H1 (cell line): ENCODE measurements around the gene TTC24. TPM values are rescaled to one million over a fixed set of nuclear protein-coding genes. Genes with fewer than 3 reads are reported as not detected.

Experiments used
- CTCF ChIA-PET: fragments of 300-600 bp; sonication (Branson Sonifier 250); formaldehyde crosslinking; loops from one replicate; lab custom pipeline; 2021; ENCODE audit not compliant: partially characterized antibody; lab: Charles Lee
- POLR2A ChIA-PET: fragments of 300-600 bp; sonication (Branson Sonifier 250); formaldehyde crosslinking; loops from one replicate; lab custom pipeline; 2021; ENCODE audit warnings: inconsistent platforms; ENCODE audit not compliant: partially characterized antibody; lab: Charles Lee
- DNase-seq, 2 experiments: peaks; one replicate each; pipeline versions ENCODE4 v3.0.0 to v3.0.0-alpha.2; 2010 to 2022; ENCODE audit warnings: low spot score in 2 of 2, low read depth in 1 of 2, mixed read lengths in 1 of 2
- FAIRE-seq: peaks from 2 replicates; lab custom pipeline; 2011; peaks lifted over from hg19 to GRCh38; lab: Jason Lieb, UNC
- H2AFZ ChIP-seq: 2 replicates; pipeline ENCODE4 v1.8.1; 2012; ENCODE audit warnings: low read length, inconsistent platforms
- H2AK5ac ChIP-seq: 2 replicates; pipeline ENCODE4 v1.6.1; 2013; ENCODE audit warnings: low read depth, low read length
- H2BK120ac ChIP-seq: replicated peaks from 2 replicates; pipeline ENCODE3; 2013; ENCODE audit warnings: low read depth, low read length, inconsistent platforms
- H2BK12ac ChIP-seq: 2 replicates; pipeline ENCODE4 v1.6.1; 2013; ENCODE audit warnings: low read depth, low read length
- H2BK15ac ChIP-seq: 2 replicates; pipeline ENCODE4 v1.6.1; 2013; ENCODE audit warnings: low read length
- H2BK20ac ChIP-seq: 2 replicates; pipeline ENCODE4 v1.6.1; 2013; ENCODE audit warnings: low read length
- H2BK5ac ChIP-seq: 2 replicates; pipeline ENCODE4 v1.6.1; 2013; ENCODE audit warnings: low read depth, low read length
- H3K14ac ChIP-seq: 2 replicates; pipeline ENCODE4 v1.6.1; 2013; ENCODE audit warnings: inconsistent platforms; ENCODE audit not compliant: insufficient read length
- H3K18ac ChIP-seq: 2 replicates; pipeline ENCODE4 v1.6.1; 2013; ENCODE audit warnings: low read length; ENCODE audit errors: extremely low read depth
- H3K23ac ChIP-seq: 2 replicates; pipeline ENCODE4 v1.6.1; 2013; ENCODE audit warnings: inconsistent platforms; ENCODE audit not compliant: insufficient read length
- H3K23me2 ChIP-seq: 2 replicates; pipeline ENCODE4 v1.6.1; 2013; ENCODE audit warnings: low read depth, low read length
- H3K27ac ChIP-seq: 2 replicates; pipeline ENCODE4 v1.6.1; 2011; ENCODE audit warnings: low read depth, low read length, inconsistent platforms
- H3K27me3 ChIP-seq, 4 experiments: replicated peaks in 1 of 4; 1 replicate in 1 of 4; 2 replicates in 3 of 4; pipeline versions ENCODE4 v1.6.1 to v1.8.1; 2011 to 2013; ENCODE audit warnings: low read length in 3 of 4, mild to moderate bottlenecking in 3 of 4, inconsistent platforms in 2 of 4, mixed read lengths in 2 of 4, moderate library complexity in 1 of 4; ENCODE audit not compliant: control insufficient read depth in 3 of 4, insufficient read depth in 3 of 4; ENCODE audit errors: extremely low read depth in 1 of 4
- H3K36me3 ChIP-seq, 4 experiments: 2 replicates each; pipeline versions ENCODE4 v1.6.1 to v1.8.1; 2011 to 2013; ENCODE audit warnings: mild to moderate bottlenecking in 4 of 4, low read length in 3 of 4, moderate library complexity in 2 of 4, control low read depth in 1 of 4, inconsistent platforms in 1 of 4; ENCODE audit not compliant: insufficient read depth in 4 of 4, control insufficient read depth in 2 of 4
- H3K4ac ChIP-seq: replicated peaks from 2 replicates; pipeline ENCODE3; 2013; ENCODE audit warnings: low read length, low read depth, mixed read lengths, inconsistent platforms; ENCODE audit not compliant: insufficient read length
- H3K4me1 ChIP-seq, 4 experiments: replicated peaks in 1 of 4; 1 replicate in 1 of 4; 2 replicates in 3 of 4; pipeline versions ENCODE4 v1.6.1 to v1.8.1; 2011 to 2013; ENCODE audit warnings: low read length in 3 of 4, inconsistent platforms in 2 of 4, mixed read lengths in 1 of 4; ENCODE audit not compliant: insufficient read depth in 4 of 4, control insufficient read depth in 3 of 4
- H3K4me2 ChIP-seq, 2 experiments: 2 replicates each; pipeline versions ENCODE4 v1.6.1 to v1.8.1; 2011 to 2013; ENCODE audit warnings: low read depth in 2 of 2, low read length in 2 of 2, control low read depth in 1 of 2, inconsistent platforms in 1 of 2, mild to moderate bottlenecking in 1 of 2; ENCODE audit not compliant: insufficient read depth in 1 of 2
- H3K4me3 ChIP-seq, 4 experiments: fragments of 200-600, 300-600 bp in 1 of 4; sonication (generic), shearing (Covaris generic), sonication (Bioruptor Twin) in 1 of 4; 2 replicates each; pipeline versions ENCODE4 v1.5.1 to v1.8.1; 2011 to 2016; ENCODE audit warnings: low read length in 4 of 4, low read depth in 3 of 4, control low read depth in 2 of 4, inconsistent platforms in 2 of 4, mild to moderate bottlenecking in 2 of 4, mixed read lengths in 1 of 4, moderate library complexity in 1 of 4; ENCODE audit not compliant: insufficient read depth in 2 of 4; ENCODE audit errors: extremely low read depth in 1 of 4
- H3K56ac ChIP-seq: replicated peaks from 2 replicates; pipeline ENCODE3; 2013; ENCODE audit warnings: low read depth, mild to moderate bottlenecking, mixed read lengths, low read length, inconsistent platforms; ENCODE audit not compliant: insufficient read length
- H3K79me1 ChIP-seq: 2 replicates; pipeline ENCODE4 v1.6.1; 2013; ENCODE audit warnings: low read depth, low read length, control low read depth
- H3K79me2 ChIP-seq, 2 experiments: 2 replicates each; pipeline versions ENCODE4 v1.6.1 to v1.8.1; 2012 to 2013; ENCODE audit warnings: low read length in 2 of 2, mild to moderate bottlenecking in 2 of 2, inconsistent platforms in 1 of 2; ENCODE audit not compliant: insufficient read depth in 2 of 2, control insufficient read depth in 1 of 2
- H3K9ac ChIP-seq, 4 experiments: replicated peaks in 1 of 4; 1 replicate in 1 of 4; 2 replicates in 3 of 4; pipeline versions ENCODE4 v1.6.1 to v1.8.1; 2011 to 2013; ENCODE audit warnings: low read depth in 3 of 4, low read length in 3 of 4, control low read depth in 2 of 4, mild to moderate bottlenecking in 2 of 4, moderate library complexity in 2 of 4, inconsistent platforms in 1 of 4; ENCODE audit errors: extremely low read depth in 1 of 4
- H3K9me3 ChIP-seq, 2 experiments: 2 replicates each; pipeline versions ENCODE4 v1.6.1 to v1.8.1; 2012 to 2013; ENCODE audit warnings: mild to moderate bottlenecking in 2 of 2, moderate library complexity in 2 of 2, control low read depth in 1 of 2, inconsistent platforms in 1 of 2, low read depth in 1 of 2, low read length in 1 of 2, mixed read lengths in 1 of 2; ENCODE audit not compliant: insufficient read depth in 2 of 2
- H4K20me1 ChIP-seq, 2 experiments: replicated peaks in 1 of 2; 2 replicates each; pipeline versions ENCODE3 to v1.8.1; 2011 to 2013; ENCODE audit warnings: inconsistent platforms in 2 of 2, low read length in 2 of 2, mild to moderate bottlenecking in 1 of 2; ENCODE audit not compliant: insufficient read depth in 2 of 2, control insufficient read depth in 1 of 2
- H4K5ac ChIP-seq: 2 replicates; pipeline ENCODE4 v1.6.1; 2013; ENCODE audit warnings: low read length, low read depth, mixed read lengths, inconsistent platforms; ENCODE audit not compliant: insufficient read length
- H4K8ac ChIP-seq: 2 replicates; pipeline ENCODE4 v1.8.0; 2013; ENCODE audit warnings: mild to moderate bottlenecking, moderate library complexity, low read length, inconsistent platforms; ENCODE audit not compliant: insufficient read depth; ENCODE audit errors: extremely low read depth
- H4K91ac ChIP-seq: replicated peaks from 2 replicates; pipeline ENCODE3; 2013; ENCODE audit warnings: low read length, mixed read lengths, inconsistent platforms; ENCODE audit not compliant: insufficient read length
- BACH1 ChIP-seq: IDR thresholded peaks from 2 replicates; pipeline ENCODE4 v1.6.1; 2012; ENCODE audit warnings: low read length, improper control_type of control experiment
- BRCA1 ChIP-seq: IDR thresholded peaks from 2 replicates; pipeline ENCODE4 v1.6.1; 2012; ENCODE audit warnings: low read depth, low read length, improper control_type of control experiment
- CBX5 ChIP-seq: fragments of 300-800, 300-1000 bp; sonication (generic); IDR thresholded peaks from 2 replicates; pipeline ENCODE4 v1.7.1; 2016; ENCODE audit warnings: antibody characterized with exemption, low read length, low read depth
- CBX8 ChIP-seq: fragments of 300-800, 300-1000 bp; sonication (generic); IDR thresholded peaks from 2 replicates; pipeline ENCODE4 v1.7.1; 2016; ENCODE audit warnings: low read depth, low read length, borderline replicate concordance
- CREB1 ChIP-seq: IDR thresholded peaks from 2 replicates; pipeline ENCODE4 v1.6.1; 2012; ENCODE audit warnings: inconsistent platforms
- EGR1 ChIP-seq: IDR thresholded peaks from 2 replicates; pipeline ENCODE4 v1.6.1; 2011; ENCODE audit warnings: low read depth, low read length, borderline replicate concordance
- GABPA ChIP-seq: IDR thresholded peaks from 2 replicates; pipeline ENCODE4 v1.6.1; 2011; ENCODE audit warnings: mild to moderate bottlenecking, low read length, moderate library complexity, borderline replicate concordance; ENCODE audit not compliant: insufficient read depth
- KDM4A ChIP-seq: IDR thresholded peaks from one replicate; pipeline ENCODE4 v1.7.1; 2012; ENCODE audit warnings: low read depth, mild to moderate bottlenecking, moderate library complexity, low read length, inconsistent platforms; ENCODE audit not compliant: severe bottlenecking
- KDM5A ChIP-seq: fragments of 200-600 bp; IDR thresholded peaks from 2 replicates; pipeline ENCODE4 v1.7.1; 2012; ENCODE audit warnings: mild to moderate bottlenecking, low read length, inconsistent platforms, mixed read lengths
- SAP30 ChIP-seq: fragments of 300-600 bp; sonication (generic); IDR thresholded peaks from 2 replicates; pipeline ENCODE4 v1.7.1; 2012; ENCODE audit warnings: low read length, moderate library complexity, mild to moderate bottlenecking, inconsistent platforms; ENCODE audit not compliant: insufficient read depth, insufficient replicate concordance
- SIRT6 ChIP-seq: IDR thresholded peaks from one replicate; pipeline ENCODE4 v1.7.1; 2012; ENCODE audit warnings: low read length, inconsistent platforms
- TAF1 ChIP-seq: IDR thresholded peaks from 2 replicates; pipeline ENCODE4 v1.6.1; 2011; ENCODE audit warnings: mild to moderate bottlenecking, low read depth, low read length
- TCF12 ChIP-seq: IDR thresholded peaks from 2 replicates; pipeline ENCODE4 v1.6.1; 2011; ENCODE audit warnings: low read depth, mild to moderate bottlenecking, low read length
- YY1 ChIP-seq: IDR thresholded peaks from 2 replicates; pipeline ENCODE4 v1.6.1; 2011; ENCODE audit warnings: low read depth, mild to moderate bottlenecking, low read length
- ZNF274 ChIP-seq: IDR thresholded peaks from 2 replicates; pipeline ENCODE4 v1.7.0; 2012; ENCODE audit warnings: low read length, borderline replicate concordance; ENCODE audit errors: extremely low read depth
- WGBS, 2 experiments: shearing (Covaris generic) in 1 of 2; methylation state at CpG; one replicate each; pipeline versions ENCODE4 v1.1.6 to v1.1.7; 2013 to 2015; ENCODE audit warnings: low lambda C conversion rate in 2 of 2, mixed read lengths in 2 of 2, inconsistent platforms in 1 of 2, low coverage in 1 of 2, missing lambda C conversion rate in 1 of 2; ENCODE audit not compliant: insufficient replicate concordance in 2 of 2, insufficient coverage in 1 of 2, insufficient read length in 1 of 2; ENCODE audit errors: extremely low coverage in 1 of 2, missing lambda C conversion rate in 1 of 2; 5-methylcytosine and 5-hydroxymethylcytosine counted together
- polyA plus RNA-seq, 7 experiments: library from polyadenylated mRNA; depleted of rRNA in 3 of 7; stranded (reverse) in 5 of 7; unstranded in 2 of 7; fragments of >200 nt in 5 of 7; fragments of 200-250 nt in 2 of 7; gene quantifications; 1 replicate in 5 of 7; 2 replicates in 1 of 7; 4 replicates in 1 of 7; pipeline versions ENCODE4 v1.2.1 to v1.2.3, GENCODE V29; 2011 to 2013; ENCODE audit warnings: missing spikeins in 2 of 7, mixed read lengths in 2 of 7
- total RNA-seq: library from RNA; stranded (reverse); fragmentation: NEBNext Ultra II Directional; extraction: Animal tissue kit (Norgen Biotek cat#: 25700); gene quantifications from 2 replicates; pipeline ENCODE4 v1.2.1, GENCODE V29; 2021

TTC24 gene
- total and polyA plus RNA-seq, 2 of the 8 experiments (the other 6 are each of a cell fraction or from before 2014, with no cell fraction given) = 0.08 TPM; not detected in 1

DNA sequence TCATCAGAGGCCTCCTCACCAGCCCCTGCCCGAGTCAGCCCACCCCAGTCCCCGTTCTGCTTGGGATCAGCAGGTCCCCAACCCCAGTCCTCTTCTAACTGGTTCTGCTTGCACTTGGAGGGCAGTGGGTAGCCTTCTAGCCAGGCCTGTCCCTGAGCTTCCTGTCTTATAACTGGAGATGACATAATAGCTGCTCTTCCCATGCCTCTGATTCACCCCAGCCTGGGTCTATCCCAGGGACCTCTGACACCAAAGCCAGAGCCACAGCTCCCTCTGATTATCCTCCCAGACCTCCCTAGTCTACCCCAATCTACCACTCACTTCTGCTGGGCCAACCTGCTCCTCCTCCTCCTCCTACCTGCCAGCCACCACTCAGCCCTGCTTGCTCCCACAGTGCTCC lies 38.6 kb upstream of the TTC24 start:
- ChIA-PET CTCF (interaction anchor here (0.8 to 1.0 kb wide), 3 partner anchors 10 to 13 kb away, joined by 3 to 4 read pairs (median 3); no protein-coding TSS in a partner anchor), POLR2A (interaction anchor here (0.6 to 1.5 kb wide), 3 partner anchors 14 to 68 kb away, joined by 3 read pairs; no protein-coding TSS in a partner anchor)
- no peak overlapping the region for H4K8ac ChIP-seq
- H3K4me3 ChIP-seq = no peak overlapping the region
- no peak overlapping the region for H2BK20ac ChIP-seq
- H3K79me2 ChIP-seq = no peaks in the 10 kb centered on the region
- no peaks in the 10 kb centered on the region for H3K23me2 ChIP-seq
- no peak overlapping the region for H4K91ac ChIP-seq
- H2AK5ac ChIP-seq = no peak overlapping the region
- H3K18ac ChIP-seq = no peak overlapping the region
- no peaks in the 10 kb centered on the region for H3K79me1 ChIP-seq
- H3K23ac ChIP-seq = no peak overlapping the region
- H2BK15ac ChIP-seq = no peak overlapping the region
- H3K4ac ChIP-seq = no peak overlapping the region
- no peak overlapping the region for H2BK120ac ChIP-seq
- FAIRE-seq (no peak), DNase-seq (no peak)
- H3K27me3 ChIP-seq = no peaks in the 10 kb centered on the region
- no peak overlapping the region for H3K4me2 ChIP-seq
- H3K9me3 ChIP-seq = no peaks in the 10 kb centered on the region
- 89% methylated on average over 2 of the region's 2 CpGs; no CpG with 5 or more reads in 1 of the 2 experiments for WGBS, 2 experiments
- no peak overlapping the region for H4K5ac ChIP-seq
- no peak overlapping the region for H2AFZ ChIP-seq
- no peak overlapping the region for H3K27ac ChIP-seq
- H3K9ac ChIP-seq = no peak overlapping the region
- no peak overlapping the region for H2BK5ac ChIP-seq
- H3K14ac ChIP-seq = no peak overlapping the region
- no peaks in the 10 kb centered on the region for H3K4me1 ChIP-seq
- H3K56ac ChIP-seq = no peak overlapping the region
- peaks cover 0 to 1% of the 10 kb centered on the region in 2 experiments for H4K20me1 ChIP-seq
- no peak overlapping the region for H2BK12ac ChIP-seq
- H3K36me3 ChIP-seq = peaks cover 12 to 26% (median 23%) of the 10 kb centered on the region in 4 experiments; a peak in 7 of 8 replicates
- TF ChIP-seq KDM4A = no peak
- no peak for TF ChIP-seq CBX5
- no peak for TF ChIP-seq BACH1
- no peak for TF ChIP-seq GABPA
- no peak for TF ChIP-seq TAF1
- no peak for TF ChIP-seq CBX8
- TF ChIP-seq CREB1 = no peak
- no peak for TF ChIP-seq YY1
- no peak for TF ChIP-seq TCF12
- no peak for TF ChIP-seq KDM5A
- no peak for TF ChIP-seq ZNF274
- no peak for TF ChIP-seq EGR1
- TF ChIP-seq SAP30 = no peak
- TF ChIP-seq SIRT6 = no peak
- TF ChIP-seq BRCA1 = no peak
